Fibroblast of skin of left biceps (primary cell): ENCODE data around the gene DNAJC12.
"Not testable (repeated sequence)": the region's sequence is repeated elsewhere in the genome, so short reads cannot be mapped to it uniquely, and the experiment has no call there.

Source experiments
- DNase-seq, 2 experiments: peaks; one replicate each; pipeline ENCODE4 v3.0.0-alpha.2; 2013; ENCODE audit warnings: low read depth in 2 of 2

Gene DNAJC12

GRCh38 chr10:67839951-67840350, 2.0 kb upstream of the DNAJC12 start:
- no peak for DNase-seq

DNA sequence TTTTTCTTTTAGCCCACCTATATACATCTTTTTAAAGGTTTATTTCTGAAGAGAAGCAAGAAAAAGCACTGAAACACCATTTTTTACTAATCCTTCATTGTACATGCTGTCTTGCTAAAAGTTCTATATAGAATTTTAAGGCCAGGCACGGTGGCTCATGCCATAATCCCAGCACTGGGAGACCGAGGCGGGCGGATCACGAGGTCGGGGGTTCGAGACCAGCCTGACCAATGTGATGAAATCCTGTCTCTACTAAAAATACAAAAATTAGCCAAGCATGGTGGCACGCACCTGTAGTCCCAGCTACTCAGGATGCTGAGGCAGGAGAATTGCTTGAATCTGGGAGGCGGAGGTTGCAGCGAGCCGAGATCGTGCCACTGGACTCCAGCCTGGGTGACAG, 1.5 kb upstream of the DNAJC12 start:
- not testable (repeated sequence) for DNase-seq

DNA sequence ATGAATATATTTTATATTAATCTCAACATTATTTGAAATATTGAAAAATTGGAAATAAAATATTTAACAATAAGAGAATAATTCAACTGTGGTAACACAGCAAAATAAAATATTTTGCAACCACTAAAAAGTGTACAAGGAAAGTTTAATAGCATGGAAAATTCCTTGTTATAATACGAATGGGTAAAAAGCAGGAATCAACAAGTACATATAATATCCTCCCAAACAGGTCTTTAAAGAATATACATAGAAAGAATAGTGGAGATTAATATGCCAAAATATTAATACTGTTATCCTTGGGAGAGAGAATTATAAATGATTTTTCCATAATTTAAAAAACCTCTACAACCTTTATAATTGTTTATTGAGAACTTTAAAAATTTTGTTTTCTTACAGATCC, 1.0 kb downstream of the DNAJC12 start:
- DNase-seq = no peak

GRCh38 chr10:67836488-67836887, 1.5 kb downstream of the DNAJC12 start:
- DNase-seq = no peak

- not testable (repeated sequence) for DNase-seq
Measured at GRCh38 chr10:67835541-67836394, 2.2 kb downstream of the DNAJC12 start.

DNA sequence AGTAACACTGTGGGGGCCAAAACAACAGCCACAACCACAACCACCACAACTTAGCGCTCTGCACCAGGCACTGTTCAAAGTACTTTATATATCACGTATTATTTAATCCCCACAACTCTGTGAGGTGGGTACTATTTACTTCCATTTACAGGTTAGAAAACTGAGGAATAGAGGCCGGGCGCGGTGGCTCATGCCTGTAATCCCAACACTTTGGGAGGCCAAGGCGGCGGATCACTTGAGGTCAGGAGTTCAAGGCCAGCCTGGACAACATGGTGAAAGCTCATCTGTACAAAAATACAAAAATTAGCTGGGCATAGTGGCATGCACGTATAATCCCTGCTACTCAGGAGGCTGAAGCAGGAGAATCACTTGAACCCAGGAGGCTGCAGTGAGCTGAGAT, 3.6 kb downstream of the DNAJC12 start:
- no peak for DNase-seq

- no peak for DNase-seq
Measured at GRCh38 chr10:67827811-67828210, 10.2 kb downstream of the DNAJC12 start.

- no peak for DNase-seq
Measured at GRCh38 chr10:67819768-67820204, 18.2 kb downstream of the DNAJC12 start.

DNA sequence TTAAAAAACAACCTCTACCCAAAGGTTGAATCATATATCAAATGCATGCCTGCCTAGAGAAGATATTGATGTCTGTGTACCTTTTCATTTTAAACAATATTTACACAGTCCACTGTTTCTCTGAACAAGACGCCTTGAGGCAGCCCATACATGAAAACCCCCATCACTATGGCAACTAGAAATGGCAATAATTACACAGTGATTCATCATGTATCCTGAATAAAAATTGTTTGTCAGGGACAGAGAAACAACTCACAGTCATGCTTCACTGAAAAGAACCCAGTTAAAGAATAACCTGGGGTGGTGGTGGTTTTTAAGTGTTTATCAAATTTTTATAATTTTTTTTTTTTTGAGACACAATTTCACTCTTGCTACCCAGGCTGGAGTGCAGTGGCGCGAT, 19.7 kb downstream of the DNAJC12 start:
- no peak for DNase-seq

DNA sequence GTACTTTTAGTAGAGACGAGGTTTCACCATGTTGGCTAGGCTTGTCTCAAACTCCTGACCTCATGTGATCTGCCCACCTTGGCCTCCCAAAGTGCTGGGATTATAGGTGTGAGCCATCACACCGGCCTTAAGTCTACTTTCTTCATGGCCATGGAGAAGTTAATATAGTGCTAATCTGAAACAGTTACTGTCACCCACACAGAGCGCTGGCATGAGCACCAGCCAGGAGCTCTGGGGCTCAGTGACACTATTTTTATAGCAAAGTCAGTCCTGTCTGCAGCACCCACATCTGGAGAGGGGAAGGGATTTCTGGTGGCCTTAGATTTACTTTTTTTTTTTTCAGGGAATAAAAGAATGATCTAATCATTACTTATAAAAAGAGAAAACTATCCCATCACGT, 21.3 kb downstream of the DNAJC12 start:
- no peak for DNase-seq

DNA sequence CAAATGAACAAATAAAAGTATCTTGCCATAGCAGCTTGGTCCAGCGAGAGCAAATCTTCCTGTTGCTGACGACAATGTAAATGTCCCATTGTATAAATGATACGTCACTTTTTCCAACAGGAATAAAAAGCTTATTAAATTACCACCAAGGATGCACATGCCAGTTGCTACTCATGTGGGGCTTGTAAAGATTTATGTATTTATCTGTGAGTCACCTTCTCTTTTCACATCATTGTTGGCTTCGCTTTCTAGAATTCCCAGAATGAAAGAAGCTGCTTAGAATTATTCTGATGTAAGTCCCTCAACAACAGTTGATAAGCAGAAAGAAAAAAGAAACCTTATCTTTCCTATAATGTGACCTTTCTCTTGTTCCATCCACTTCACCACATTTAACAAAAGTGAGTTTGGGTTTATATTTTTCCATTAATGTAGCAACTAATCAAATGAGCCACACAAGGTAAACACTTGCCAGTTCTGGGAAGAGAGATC, 22.4 kb downstream of the DNAJC12 start:
- DNase-seq = no peak

DNA sequence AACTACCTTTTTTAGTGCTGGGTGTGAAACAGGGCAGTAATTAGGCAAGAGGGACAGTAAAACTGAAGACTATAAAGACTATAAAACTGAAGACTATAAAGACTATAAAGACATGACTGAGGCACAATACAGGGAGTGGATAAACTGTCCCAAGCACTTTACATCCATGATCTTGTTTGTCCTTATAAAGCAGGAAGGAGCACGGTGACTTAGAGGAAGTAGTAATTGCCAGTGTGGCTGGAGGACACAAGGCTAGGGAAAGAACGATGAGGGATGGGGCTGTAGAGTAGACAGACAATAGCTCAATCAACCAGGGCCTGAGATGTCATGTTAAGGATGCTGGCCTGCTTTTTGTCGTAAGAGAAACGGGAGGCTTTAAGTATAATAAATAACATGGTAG, 26.0 kb downstream of the DNAJC12 start:
- DNase-seq = no peak

- DNase-seq = no peak
Measured at GRCh38 chr10:67809107-67809506, 28.9 kb downstream of the DNAJC12 start.

- no peak for DNase-seq
Measured at GRCh38 chr10:67808704-67809103, 29.3 kb downstream of the DNAJC12 start.

GRCh38 chr10:67807855-67808456, 30.0 kb downstream of the DNAJC12 start:
- no peak for DNase-seq

DNA sequence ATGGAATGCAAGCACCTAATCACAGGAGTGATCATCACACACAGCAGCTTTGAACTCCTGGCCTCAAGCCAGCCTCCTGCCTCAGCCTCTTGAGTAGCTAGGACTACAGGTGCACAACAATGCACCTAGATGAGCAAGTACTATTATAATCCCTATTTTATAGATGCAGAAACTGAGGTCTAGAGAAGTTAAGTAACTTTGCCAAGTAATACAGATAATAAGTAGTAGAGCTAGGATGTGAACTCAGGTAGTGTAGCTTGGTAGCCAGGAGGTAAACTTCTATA, 33.7 kb downstream of the DNAJC12 start:
- no peak for DNase-seq

GRCh38 chr10:67803588-67804394, 34.2 kb downstream of the DNAJC12 start:
- DNase-seq = no peak

GRCh38 chr10:67802767-67803538, 35.0 kb downstream of the DNAJC12 start:
- no peak for DNase-seq

DNA sequence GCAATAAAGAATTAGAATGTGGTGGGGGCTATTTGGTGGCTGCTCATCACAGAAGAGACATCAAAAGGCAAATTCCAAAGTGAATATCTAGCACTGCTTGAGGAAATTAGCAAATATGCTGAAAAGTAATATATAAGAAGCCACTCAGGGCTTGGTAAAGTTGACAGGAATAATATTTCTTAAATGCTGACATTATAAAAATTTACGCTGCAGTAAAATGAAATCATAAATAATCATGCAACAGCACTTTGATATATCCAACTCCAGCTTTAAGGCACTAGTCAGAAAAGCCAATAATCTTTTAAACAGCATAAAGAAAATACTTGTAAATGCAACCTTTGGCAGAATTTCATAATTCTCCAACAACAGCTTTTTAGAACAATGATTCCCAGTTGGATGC, 36.9 kb downstream of the DNAJC12 start:
- DNase-seq = no peak

DNA sequence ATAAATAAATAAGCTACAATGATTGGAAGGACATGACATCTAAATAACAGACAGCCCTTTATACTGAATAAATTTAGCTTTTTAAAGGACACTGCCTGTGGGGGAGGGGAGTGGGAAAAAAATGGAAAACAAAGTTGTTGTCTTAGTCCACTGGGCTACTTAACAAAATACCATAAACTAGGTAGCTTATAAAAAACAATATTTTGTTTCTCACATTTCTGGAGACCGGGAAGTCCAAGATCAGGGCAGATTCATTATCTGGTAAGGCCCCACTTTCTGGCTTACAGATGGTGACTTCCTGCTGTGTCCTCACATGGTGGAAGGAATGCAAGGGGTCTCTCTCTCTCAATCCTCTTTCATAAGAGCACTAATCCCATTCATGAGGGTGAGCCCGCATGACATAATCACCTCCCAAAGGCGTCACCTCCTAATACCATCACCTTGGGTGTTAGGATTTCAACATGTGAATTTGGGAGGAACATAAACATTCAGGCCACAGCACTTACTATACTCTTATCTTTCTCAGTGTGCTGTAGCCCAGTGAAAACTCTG, 43.0 kb downstream of the DNAJC12 start:
- DNase-seq = no peak

DNA sequence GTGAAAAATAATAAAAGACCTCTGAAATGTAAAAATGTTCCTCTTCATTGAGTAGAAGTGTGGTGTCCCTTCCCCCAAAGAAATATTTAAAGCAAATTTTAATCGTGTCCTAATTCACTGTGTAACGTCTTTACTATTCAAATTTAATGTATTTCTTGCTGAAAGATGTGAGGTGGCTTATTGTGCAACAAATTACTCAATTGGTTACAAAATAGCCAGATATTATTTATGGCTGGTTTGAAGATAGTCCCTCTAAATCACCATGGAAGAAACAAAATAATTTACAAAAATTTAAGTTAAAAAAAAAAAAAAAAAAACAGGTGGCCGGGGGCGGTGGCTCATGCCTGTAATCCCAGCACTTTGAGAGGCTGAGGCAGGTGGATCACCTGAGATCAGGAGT, 43.7 kb downstream of the DNAJC12 start:
- DNase-seq = no peak

DNA sequence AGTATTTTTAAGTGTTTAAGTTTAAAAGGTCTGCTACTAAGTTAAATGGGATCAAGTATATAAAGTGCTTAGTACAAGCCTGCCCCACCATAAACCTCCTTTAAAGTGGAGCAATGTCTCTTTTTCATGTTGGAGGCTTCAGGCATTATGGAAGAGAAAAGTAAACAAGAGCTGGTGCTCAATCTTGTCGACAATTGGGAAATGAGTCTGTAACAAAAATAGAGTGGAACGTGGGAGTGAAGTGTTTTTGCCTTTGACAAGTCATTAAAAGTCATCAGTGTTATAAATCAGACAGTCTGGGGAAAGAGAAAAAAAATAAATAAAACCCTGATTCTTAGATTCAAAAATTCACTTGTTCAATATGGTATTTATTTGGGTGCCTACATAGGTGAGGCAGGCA, 44.7 kb downstream of the DNAJC12 start:
- no peak for DNase-seq
